ENCODE data around the gene ZFC3H1. TPM values are rescaled to one million over a fixed set of nuclear protein-coding genes. Genes with fewer than 3 reads are reported as not detected.

Gene ZFC3H1
- total and polyA plus RNA-seq, 9 of the 15 experiments (the other 6 are each of a cell fraction or from before 2014, with no cell fraction given) = 14.8 to 80.5 (median 22.1) TPM

DNA sequence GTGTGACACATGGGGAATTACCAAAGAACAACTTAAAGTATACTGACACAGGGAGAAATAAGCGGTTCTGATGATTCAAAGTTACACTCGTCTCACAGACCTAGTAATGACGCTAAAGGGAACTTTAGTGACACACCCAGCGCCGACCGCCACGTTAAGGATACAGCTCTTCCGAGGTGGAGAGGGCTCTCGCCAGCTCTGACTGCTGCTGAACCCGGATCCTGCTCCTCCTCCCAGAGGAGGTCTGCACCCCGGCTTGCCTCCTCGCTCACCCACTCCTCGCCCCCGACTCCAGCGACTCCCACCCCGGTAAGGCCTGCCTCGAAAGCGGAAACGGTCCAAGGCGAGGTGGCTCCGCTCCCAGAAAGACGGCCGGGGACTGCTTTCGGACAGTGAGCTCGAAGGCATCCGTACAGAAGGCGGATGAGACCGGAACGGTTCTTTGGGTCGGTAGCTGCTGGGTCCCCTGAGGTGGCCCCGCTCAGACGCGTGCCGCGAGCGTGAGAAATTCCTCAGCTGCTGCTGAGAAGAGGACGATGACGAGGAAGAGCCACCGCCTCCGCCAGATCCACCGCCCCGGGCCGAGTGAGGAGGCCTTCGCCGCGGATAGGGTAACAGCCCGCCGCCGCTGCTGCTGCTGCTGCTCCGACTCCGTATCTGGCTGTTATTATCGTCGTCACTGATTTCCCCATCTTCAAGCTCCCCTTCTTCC is 643 bp downstream of the ZFC3H1 start (continued):
- no peak for TF ChIP-seq ZNF197 (CRISPR knock-in tag; IDR thresholded peaks at IDR 0.05; ENCODE audit: low read depth)
- peak; percentile 26; the same call in 1 of the 2 replicates for TF ChIP-seq CREB1 (IDR thresholded peaks at IDR 0.05)
- TF ChIP-seq CREB1 (CRISPR knock-in tag; IDR thresholded peaks at IDR 0.05) = no peak
- TF ChIP-seq, protein P1, sequence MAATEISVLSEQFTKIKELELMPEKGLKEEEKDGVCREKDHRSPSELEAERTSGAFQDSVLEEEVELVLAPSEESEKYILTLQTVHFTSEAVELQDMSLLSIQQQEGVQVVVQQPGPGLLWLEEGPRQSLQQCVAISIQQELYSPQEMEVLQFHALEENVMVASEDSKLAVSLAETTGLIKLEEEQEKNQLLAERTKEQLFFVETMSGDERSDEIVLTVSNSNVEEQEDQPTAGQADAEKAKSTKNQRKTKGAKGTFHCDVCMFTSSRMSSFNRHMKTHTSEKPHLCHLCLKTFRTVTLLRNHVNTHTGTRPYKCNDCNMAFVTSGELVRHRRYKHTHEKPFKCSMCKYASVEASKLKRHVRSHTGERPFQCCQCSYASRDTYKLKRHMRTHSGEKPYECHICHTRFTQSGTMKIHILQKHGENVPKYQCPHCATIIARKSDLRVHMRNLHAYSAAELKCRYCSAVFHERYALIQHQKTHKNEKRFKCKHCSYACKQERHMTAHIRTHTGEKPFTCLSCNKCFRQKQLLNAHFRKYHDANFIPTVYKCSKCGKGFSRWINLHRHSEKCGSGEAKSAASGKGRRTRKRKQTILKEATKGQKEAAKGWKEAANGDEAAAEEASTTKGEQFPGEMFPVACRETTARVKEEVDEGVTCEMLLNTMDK (IDR thresholded peaks at IDR 0.05; ENCODE audit: borderline replicate concordance, insufficient read depth, low read depth, low read length, poor library complexity, severe bottlenecking) = no peak
- TF ChIP-seq, protein P2, sequence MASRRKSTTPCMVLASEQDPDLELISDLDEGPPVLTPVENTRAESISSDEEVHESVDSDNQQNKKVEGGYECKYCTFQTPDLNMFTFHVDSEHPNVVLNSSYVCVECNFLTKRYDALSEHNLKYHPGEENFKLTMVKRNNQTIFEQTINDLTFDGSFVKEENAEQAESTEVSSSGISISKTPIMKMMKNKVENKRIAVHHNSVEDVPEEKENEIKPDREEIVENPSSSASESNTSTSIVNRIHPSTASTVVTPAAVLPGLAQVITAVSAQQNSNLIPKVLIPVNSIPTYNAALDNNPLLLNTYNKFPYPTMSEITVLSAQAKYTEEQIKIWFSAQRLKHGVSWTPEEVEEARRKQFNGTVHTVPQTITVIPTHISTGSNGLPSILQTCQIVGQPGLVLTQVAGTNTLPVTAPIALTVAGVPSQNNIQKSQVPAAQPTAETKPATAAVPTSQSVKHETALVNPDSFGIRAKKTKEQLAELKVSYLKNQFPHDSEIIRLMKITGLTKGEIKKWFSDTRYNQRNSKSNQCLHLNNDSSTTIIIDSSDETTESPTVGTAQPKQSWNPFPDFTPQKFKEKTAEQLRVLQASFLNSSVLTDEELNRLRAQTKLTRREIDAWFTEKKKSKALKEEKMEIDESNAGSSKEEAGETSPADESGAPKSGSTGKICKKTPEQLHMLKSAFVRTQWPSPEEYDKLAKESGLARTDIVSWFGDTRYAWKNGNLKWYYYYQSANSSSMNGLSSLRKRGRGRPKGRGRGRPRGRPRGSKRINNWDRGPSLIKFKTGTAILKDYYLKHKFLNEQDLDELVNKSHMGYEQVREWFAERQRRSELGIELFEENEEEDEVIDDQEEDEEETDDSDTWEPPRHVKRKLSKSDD (conservative IDR thresholded peaks at IDR 0.05; ENCODE audit: low read length) = no peak
- no peak for TF ChIP-seq ZNF507 (tag; conservative IDR thresholded peaks at IDR 0.05)
- TF ChIP-seq, protein P3, sequence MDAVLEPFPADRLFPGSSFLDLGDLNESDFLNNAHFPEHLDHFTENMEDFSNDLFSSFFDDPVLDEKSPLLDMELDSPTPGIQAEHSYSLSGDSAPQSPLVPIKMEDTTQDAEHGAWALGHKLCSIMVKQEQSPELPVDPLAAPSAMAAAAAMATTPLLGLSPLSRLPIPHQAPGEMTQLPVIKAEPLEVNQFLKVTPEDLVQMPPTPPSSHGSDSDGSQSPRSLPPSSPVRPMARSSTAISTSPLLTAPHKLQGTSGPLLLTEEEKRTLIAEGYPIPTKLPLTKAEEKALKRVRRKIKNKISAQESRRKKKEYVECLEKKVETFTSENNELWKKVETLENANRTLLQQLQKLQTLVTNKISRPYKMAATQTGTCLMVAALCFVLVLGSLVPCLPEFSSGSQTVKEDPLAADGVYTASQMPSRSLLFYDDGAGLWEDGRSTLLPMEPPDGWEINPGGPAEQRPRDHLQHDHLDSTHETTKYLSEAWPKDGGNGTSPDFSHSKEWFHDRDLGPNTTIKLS (IDR thresholded peaks at IDR 0.05; ENCODE audit: borderline replicate concordance, low read depth) = peak; percentile 61; the same call in 1 of the 2 replicates
- TF ChIP-seq ERF (CRISPR knock-in tag; IDR thresholded peaks at IDR 0.05) = no peak
- TF ChIP-seq PCBP1 (IDR thresholded peaks at IDR 0.05; ENCODE audit: low read depth, low read length, poor library complexity, severe bottlenecking) = peak; percentile 43
- TF ChIP-seq ZNF224 (CRISPR knock-in tag; IDR thresholded peaks at IDR 0.05) = no peak
- TF ChIP-seq, protein P4, sequence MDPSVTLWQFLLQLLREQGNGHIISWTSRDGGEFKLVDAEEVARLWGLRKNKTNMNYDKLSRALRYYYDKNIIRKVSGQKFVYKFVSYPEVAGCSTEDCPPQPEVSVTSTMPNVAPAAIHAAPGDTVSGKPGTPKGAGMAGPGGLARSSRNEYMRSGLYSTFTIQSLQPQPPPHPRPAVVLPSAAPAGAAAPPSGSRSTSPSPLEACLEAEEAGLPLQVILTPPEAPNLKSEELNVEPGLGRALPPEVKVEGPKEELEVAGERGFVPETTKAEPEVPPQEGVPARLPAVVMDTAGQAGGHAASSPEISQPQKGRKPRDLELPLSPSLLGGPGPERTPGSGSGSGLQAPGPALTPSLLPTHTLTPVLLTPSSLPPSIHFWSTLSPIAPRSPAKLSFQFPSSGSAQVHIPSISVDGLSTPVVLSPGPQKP (CRISPR knock-in tag; IDR thresholded peaks at IDR 0.05) = no peak
- TF ChIP-seq CBX1 (IDR thresholded peaks at IDR 0.05; ENCODE audit: low read depth) = no peak
- peak; percentile 85; the same call in 1 of the 2 replicates for TF ChIP-seq FOXP1 (CRISPR knock-in tag; IDR thresholded peaks at IDR 0.05)
- TF ChIP-seq ZNF57 (CRISPR knock-in tag; IDR thresholded peaks at IDR 0.05) = no peak
- no peak for TF ChIP-seq SRF (CRISPR knock-in tag; IDR thresholded peaks at IDR 0.05)
- no peak for TF ChIP-seq E2F1 (CRISPR knock-in tag; IDR thresholded peaks at IDR 0.05)
- TF ChIP-seq SMARCA5 (IDR thresholded peaks at IDR 0.05) = no peak

All from K562 (cell line).